HTERT RPE-1 (cell line): ENCODE measurements around the gene CACNA2D1.

ENCODE experiments used
- in situ Hi-C: fragments of 300-500 bp; cut with MboI; formaldehyde crosslinking; loops from 4 replicates; pipeline ENCODE4 v1.14.3; 2020; ENCODE audit warnings: low sequenced_read_pairs

CACNA2D1 gene

GRCh38 chr7:82289152-82289535, 154.4 kb downstream of the CACNA2D1 start:
- in situ Hi-C loops = no loop called here

- in situ Hi-C loops = no loop called here
Observed at GRCh38 chr7:82286798-82287140, 156.8 kb downstream of the CACNA2D1 start.

GRCh38 chr7:82286096-82286797, 157.3 kb downstream of the CACNA2D1 start:
- in situ Hi-C loops = no loop called here

GRCh38 chr7:82284936-82285519, 158.5 kb downstream of the CACNA2D1 start:
- in situ Hi-C loops = no loop called here

GRCh38 chr7:82275342-82275741, 168.2 kb downstream of the CACNA2D1 start:
- in situ Hi-C loops = no loop called here

GRCh38 chr7:82274681-82275080, 168.9 kb downstream of the CACNA2D1 start:
- in situ Hi-C loops = no loop called here

GRCh38 chr7:82273886-82274285, 169.7 kb downstream of the CACNA2D1 start:
- in situ Hi-C loops = no loop called here

- in situ Hi-C loops = no loop called here
Observed at GRCh38 chr7:82270870-82271269, 172.7 kb downstream of the CACNA2D1 start.

- in situ Hi-C loops = no loop called here
Observed at GRCh38 chr7:82268632-82269031, 174.9 kb downstream of the CACNA2D1 start.

GRCh38 chr7:82266081-82266480, 177.5 kb downstream of the CACNA2D1 start:
- in situ Hi-C loops = no loop called here

- in situ Hi-C loops = no loop called here
Observed at GRCh38 chr7:82264783-82265305, 178.7 kb downstream of the CACNA2D1 start.

GRCh38 chr7:82263920-82264782, 179.4 kb downstream of the CACNA2D1 start:
- in situ Hi-C loops = no loop called here

GRCh38 chr7:82258181-82258580, 185.4 kb downstream of the CACNA2D1 start:
- in situ Hi-C loops = no loop called here

- in situ Hi-C loops = no loop called here
Observed at GRCh38 chr7:82257118-82257695, 186.4 kb downstream of the CACNA2D1 start.

- in situ Hi-C loops = no loop called here
Observed at GRCh38 chr7:82255706-82256105, 187.9 kb downstream of the CACNA2D1 start.

GRCh38 chr7:82250598-82250997, 193.0 kb downstream of the CACNA2D1 start:
- in situ Hi-C loops = no loop called here

- in situ Hi-C loops = no loop called here
Observed at GRCh38 chr7:82249979-82250378, 193.6 kb downstream of the CACNA2D1 start.

- in situ Hi-C loops = no loop called here
Observed at GRCh38 chr7:82247814-82248433, 195.7 kb downstream of the CACNA2D1 start.

- in situ Hi-C loops = no loop called here
Observed at GRCh38 chr7:82244947-82245517, 198.5 kb downstream of the CACNA2D1 start.

GRCh38 chr7:82241356-82241755, 202.2 kb downstream of the CACNA2D1 start:
- in situ Hi-C loops = no loop called here

GRCh38 chr7:82235713-82236112, 207.9 kb downstream of the CACNA2D1 start:
- in situ Hi-C loops = no loop called here
